OCI-LY3 (cell line): ENCODE results near the gene ATP8B4.

ENCODE experiments used
- H2AFZ ChIP-seq: fragments of 200-600, 300-600 bp; shearing (Covaris generic); 2 replicates; pipeline ENCODE4 v1.6.0; 2014; ENCODE audit warnings: antibody characterized with exemption, low read depth, low read length
- H3K27ac ChIP-seq: fragments of 200-600, 300-600 bp; sonication (generic); 2 replicates; pipeline ENCODE4 v1.5.1; 2014; ENCODE audit warnings: mild to moderate bottlenecking, low read length, moderate library complexity, mixed read lengths
- H3K27me3 ChIP-seq: fragments of 200-600, 300-600 bp; sonication (generic); 2 replicates; pipeline ENCODE4 v1.6.1; 2014; ENCODE audit warnings: low read depth, low read length, mixed read lengths
- H3K36me3 ChIP-seq: fragments of 200-600, 300-600 bp; sonication (generic); replicated peaks from 2 replicates; pipeline ENCODE3; 2014; ENCODE audit warnings: low read depth, low read length, mixed read lengths
- H3K4me1 ChIP-seq: fragments of 300-600, 200-600 bp; sonication (generic); 2 replicates; pipeline ENCODE4 v1.6.1; 2014; ENCODE audit warnings: low read length, mixed read lengths
- H3K4me2 ChIP-seq: fragments of 200-600, 300-600 bp; sonication (generic); 2 replicates; pipeline ENCODE4 v1.6.1; 2014; ENCODE audit warnings: low read length, mixed read lengths
- H3K4me3 ChIP-seq: fragments of 300-600, 200-600 bp; sonication (generic); 2 replicates; pipeline ENCODE4 v1.5.1; 2014; ENCODE audit warnings: antibody characterized with exemption, mild to moderate bottlenecking, low read length, moderate library complexity
- H3K79me2 ChIP-seq: fragments of 300-600, 200-600 bp; shearing (Covaris generic); 2 replicates; pipeline ENCODE4 v1.6.1; 2014; ENCODE audit warnings: mild to moderate bottlenecking, low read length, mixed read lengths
- H3K9ac ChIP-seq: fragments of 300-600, 200-600 bp; shearing (Covaris generic); 2 replicates; pipeline ENCODE4 v1.6.0; 2014; ENCODE audit warnings: mild to moderate bottlenecking, low read length, moderate library complexity
- H3K9me3 ChIP-seq: fragments of 200-600, 300-600 bp; shearing (Covaris generic); 2 replicates; pipeline ENCODE4 v1.6.1; 2014; ENCODE audit warnings: low read length, mixed read lengths; ENCODE audit not compliant: insufficient read depth
- H4K20me1 ChIP-seq: fragments of 200-600, 300-600 bp; sonication (generic); 2 replicates; pipeline ENCODE4 v1.6.1; 2016; ENCODE audit warnings: low read length, mixed read lengths; ENCODE audit not compliant: insufficient read depth
- EZH2phosphoT487 ChIP-seq: fragments of 200-600 bp; shearing (Covaris generic); IDR thresholded peaks from 2 replicates; pipeline ENCODE4 v1.6.1; 2018; ENCODE audit warnings: antibody characterized with exemption, mixed run types, low read depth
- TF ChIP-seq, protein P1 (sequence below): fragments of 200-600, 300-600 bp; sonication (generic); IDR thresholded peaks from 2 replicates; pipeline ENCODE4 v1.5.1; 2014; ENCODE audit warnings: antibody characterized with exemption, low read length, low read depth

Gene ATP8B4

DNA sequence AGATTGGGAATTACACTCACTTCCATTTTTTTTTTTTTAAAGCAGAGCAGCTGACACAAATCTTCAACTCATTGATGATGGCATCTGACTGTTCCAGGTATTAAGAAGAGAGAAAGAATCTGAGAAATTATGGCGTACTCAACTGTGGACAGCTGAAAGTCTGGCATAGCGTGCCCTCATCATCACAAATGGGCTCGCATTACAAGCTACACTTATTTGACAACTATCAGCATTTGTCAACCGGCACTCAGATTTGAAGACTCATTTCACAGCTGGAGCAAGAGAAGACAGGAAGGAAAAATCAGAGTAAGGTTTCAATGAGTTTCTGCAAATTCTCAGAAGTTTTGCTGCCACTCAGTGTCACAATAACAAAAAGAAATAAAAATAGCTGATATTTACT lies 235.9 kb downstream of the ATP8B4 start:
- Histone ChIP-seq H3K4me3 (no peak overlapping the region), H3K79me2 (no peaks in the 10 kb centered on the region), H3K27me3 (no peaks in the 10 kb centered on the region), H3K9ac (no peak overlapping the region), H3K4me1 (no peaks in the 10 kb centered on the region), H3K4me2 (no peak overlapping the region), H3K9me3 (no peaks in the 10 kb centered on the region), H3K36me3 (no peaks in the 10 kb centered on the region), H3K27ac (no peak overlapping the region), H4K20me1 (no peaks in the 10 kb centered on the region), H2AFZ (no peak overlapping the region)
- TF ChIP-seq, protein P1, sequence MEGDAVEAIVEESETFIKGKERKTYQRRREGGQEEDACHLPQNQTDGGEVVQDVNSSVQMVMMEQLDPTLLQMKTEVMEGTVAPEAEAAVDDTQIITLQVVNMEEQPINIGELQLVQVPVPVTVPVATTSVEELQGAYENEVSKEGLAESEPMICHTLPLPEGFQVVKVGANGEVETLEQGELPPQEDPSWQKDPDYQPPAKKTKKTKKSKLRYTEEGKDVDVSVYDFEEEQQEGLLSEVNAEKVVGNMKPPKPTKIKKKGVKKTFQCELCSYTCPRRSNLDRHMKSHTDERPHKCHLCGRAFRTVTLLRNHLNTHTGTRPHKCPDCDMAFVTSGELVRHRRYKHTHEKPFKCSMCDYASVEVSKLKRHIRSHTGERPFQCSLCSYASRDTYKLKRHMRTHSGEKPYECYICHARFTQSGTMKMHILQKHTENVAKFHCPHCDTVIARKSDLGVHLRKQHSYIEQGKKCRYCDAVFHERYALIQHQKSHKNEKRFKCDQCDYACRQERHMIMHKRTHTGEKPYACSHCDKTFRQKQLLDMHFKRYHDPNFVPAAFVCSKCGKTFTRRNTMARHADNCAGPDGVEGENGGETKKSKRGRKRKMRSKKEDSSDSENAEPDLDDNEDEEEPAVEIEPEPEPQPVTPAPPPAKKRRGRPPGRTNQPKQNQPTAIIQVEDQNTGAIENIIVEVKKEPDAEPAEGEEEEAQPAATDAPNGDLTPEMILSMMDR = no peak
- TF ChIP-seq EZH2phosphoT487 = no peak

- H4K20me1 ChIP-seq = no peaks in the 10 kb centered on the region
- no peak overlapping the region for H3K9ac ChIP-seq
- H3K4me1 ChIP-seq = no peaks in the 10 kb centered on the region
- H3K36me3 ChIP-seq = no peaks in the 10 kb centered on the region
- TF ChIP-seq, protein P1 = no peak
- no peak for TF ChIP-seq EZH2phosphoT487
- no peak overlapping the region for H2AFZ ChIP-seq
- H3K9me3 ChIP-seq = no peaks in the 10 kb centered on the region
- H3K4me2 ChIP-seq = no peak overlapping the region
- H3K4me3 ChIP-seq = no peak overlapping the region
- no peaks in the 10 kb centered on the region for H3K27me3 ChIP-seq
- no peak overlapping the region for H3K27ac ChIP-seq
- no peaks in the 10 kb centered on the region for H3K79me2 ChIP-seq
Measured at GRCh38 chr15:49881866-49882265, 237.2 kb downstream of the ATP8B4 start.

DNA sequence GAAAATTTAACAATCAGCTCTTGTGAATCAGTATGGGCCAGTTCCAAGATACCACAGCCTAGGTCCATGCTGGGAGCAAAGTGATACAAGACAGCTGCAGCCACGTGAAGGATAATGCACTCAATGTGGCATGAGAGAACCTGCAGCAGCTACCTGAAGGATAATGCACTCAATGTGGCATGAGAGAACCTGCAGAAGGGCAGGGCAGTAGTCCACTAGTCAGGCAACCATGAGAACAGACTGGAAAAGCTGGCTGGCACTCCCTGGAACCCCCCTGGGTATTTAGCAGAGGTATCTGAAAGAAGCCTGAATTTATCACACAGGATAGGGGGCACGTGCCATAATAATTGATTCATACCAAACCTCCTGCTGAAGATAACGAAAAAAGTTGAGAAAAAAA lies 237.6 kb downstream of the ATP8B4 start:
- Histone ChIP-seq H3K9me3 (no peaks in the 10 kb centered on the region), H3K36me3 (no peaks in the 10 kb centered on the region), H3K4me3 (no peak overlapping the region), H3K79me2 (no peaks in the 10 kb centered on the region), H3K9ac (no peak overlapping the region), H3K4me1 (no peaks in the 10 kb centered on the region), H2AFZ (no peak overlapping the region), H3K27ac (no peak overlapping the region), H4K20me1 (no peaks in the 10 kb centered on the region), H3K27me3 (no peaks in the 10 kb centered on the region), H3K4me2 (no peak overlapping the region)
- TF ChIP-seq EZH2phosphoT487 = no peak
- TF ChIP-seq, protein P1 = no peak

DNA sequence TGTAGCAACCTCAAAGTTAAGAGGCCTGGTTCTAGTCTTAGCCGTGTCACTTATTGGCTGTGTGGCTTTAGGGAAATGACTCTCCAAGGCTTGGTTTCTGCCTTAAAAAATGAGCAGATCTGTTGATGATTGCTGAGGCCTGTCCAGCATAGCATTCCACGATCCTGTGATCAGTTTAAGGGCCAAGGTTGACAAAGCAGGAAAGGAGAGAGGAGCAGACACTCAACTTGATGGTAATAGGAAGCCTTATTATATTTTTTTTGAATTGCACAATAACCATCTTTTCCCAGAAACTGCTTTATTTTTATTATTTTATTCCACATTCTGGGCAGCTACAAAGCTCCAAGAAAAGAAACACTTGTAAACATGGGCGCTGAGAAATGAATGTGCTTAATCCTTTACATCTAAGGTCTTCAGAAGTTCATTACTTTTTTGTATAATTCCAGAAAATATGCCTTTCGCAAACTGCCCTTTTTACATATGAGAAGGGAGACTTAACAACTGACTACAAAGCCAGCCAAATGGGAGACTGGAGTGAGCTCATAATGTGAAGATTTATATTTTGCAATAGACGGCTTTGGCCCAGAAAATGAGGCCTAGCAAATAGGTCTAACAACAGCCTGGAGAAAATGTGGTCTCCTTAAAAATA lies 241.0 kb downstream of the ATP8B4 start:
- no peak for TF ChIP-seq EZH2phosphoT487
- Histone ChIP-seq H3K79me2 (no peaks in the 10 kb centered on the region), H3K4me3 (no peak overlapping the region), H3K4me2 (no peak overlapping the region), H3K36me3 (no peaks in the 10 kb centered on the region), H3K9ac (no peak overlapping the region), H3K27me3 (no peaks in the 10 kb centered on the region), H2AFZ (no peak overlapping the region), H3K4me1 (no peaks in the 10 kb centered on the region), H3K9me3 (no peaks in the 10 kb centered on the region), H3K27ac (no peak overlapping the region), H4K20me1 (no peaks in the 10 kb centered on the region)
